ENCODE measurements around the gene TAPT1.
"Not testable (repeated sequence)": the region's sequence is repeated elsewhere in the genome, so short reads cannot be mapped to it uniquely, and the experiment has no call there.

- not testable (repeated sequence) for TF ChIP-seq ZNF121 (tag by site-specific recombination; IDR thresholded peaks at IDR 0.05); ZNF426 (tag by site-specific recombination; IDR thresholded peaks at IDR 0.05); ZNF626 (tag by site-specific recombination; IDR thresholded peaks at IDR 0.05); ZBTB21 (tag by site-specific recombination; IDR thresholded peaks at IDR 0.05); REST (tag by site-specific recombination; IDR thresholded peaks at IDR 0.05); ZNF580 (tag by site-specific recombination; IDR thresholded peaks at IDR 0.05); ZNF140 (tag by site-specific recombination; IDR thresholded peaks at IDR 0.05); ATF2 (tag by site-specific recombination; IDR thresholded peaks at IDR 0.05; ENCODE audit: low read depth); HOXD13 (CRISPR knock-in tag; IDR thresholded peaks at IDR 0.05; ENCODE audit: borderline replicate concordance)
- TF ChIP-seq, protein P1, sequence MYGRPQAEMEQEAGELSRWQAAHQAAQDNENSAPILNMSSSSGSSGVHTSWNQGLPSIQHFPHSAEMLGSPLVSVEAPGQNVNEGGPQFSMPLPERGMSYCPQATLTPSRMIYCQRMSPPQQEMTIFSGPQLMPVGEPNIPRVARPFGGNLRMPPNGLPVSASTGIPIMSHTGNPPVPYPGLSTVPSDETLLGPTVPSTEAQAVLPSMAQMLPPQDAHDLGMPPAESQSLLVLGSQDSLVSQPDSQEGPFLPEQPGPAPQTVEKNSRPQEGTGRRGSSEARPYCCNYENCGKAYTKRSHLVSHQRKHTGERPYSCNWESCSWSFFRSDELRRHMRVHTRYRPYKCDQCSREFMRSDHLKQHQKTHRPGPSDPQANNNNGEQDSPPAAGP (tag by site-specific recombination; IDR thresholded peaks at IDR 0.05) = not testable (repeated sequence)
- TF ChIP-seq, protein P2, sequence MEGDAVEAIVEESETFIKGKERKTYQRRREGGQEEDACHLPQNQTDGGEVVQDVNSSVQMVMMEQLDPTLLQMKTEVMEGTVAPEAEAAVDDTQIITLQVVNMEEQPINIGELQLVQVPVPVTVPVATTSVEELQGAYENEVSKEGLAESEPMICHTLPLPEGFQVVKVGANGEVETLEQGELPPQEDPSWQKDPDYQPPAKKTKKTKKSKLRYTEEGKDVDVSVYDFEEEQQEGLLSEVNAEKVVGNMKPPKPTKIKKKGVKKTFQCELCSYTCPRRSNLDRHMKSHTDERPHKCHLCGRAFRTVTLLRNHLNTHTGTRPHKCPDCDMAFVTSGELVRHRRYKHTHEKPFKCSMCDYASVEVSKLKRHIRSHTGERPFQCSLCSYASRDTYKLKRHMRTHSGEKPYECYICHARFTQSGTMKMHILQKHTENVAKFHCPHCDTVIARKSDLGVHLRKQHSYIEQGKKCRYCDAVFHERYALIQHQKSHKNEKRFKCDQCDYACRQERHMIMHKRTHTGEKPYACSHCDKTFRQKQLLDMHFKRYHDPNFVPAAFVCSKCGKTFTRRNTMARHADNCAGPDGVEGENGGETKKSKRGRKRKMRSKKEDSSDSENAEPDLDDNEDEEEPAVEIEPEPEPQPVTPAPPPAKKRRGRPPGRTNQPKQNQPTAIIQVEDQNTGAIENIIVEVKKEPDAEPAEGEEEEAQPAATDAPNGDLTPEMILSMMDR (tag by site-specific recombination; IDR thresholded peaks at IDR 0.05) = not testable (repeated sequence)
- TF ChIP-seq, protein P3, sequence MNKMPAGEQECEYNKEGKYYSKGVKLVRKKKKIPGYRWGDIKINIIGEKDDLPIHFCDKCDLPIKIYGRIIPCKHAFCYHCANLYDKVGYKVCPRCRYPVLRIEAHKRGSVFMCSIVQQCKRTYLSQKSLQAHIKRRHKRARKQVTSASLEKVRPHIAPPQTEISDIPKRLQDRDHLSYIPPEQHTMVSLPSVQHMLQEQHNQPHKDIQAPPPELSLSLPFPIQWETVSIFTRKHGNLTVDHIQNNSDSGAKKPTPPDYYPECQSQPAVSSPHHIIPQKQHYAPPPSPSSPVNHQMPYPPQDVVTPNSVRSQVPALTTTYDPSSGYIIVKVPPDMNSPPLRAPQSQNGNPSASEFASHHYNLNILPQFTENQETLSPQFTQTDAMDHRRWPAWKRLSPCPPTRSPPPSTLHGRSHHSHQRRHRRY (tag by site-specific recombination; IDR thresholded peaks at IDR 0.05) = not testable (repeated sequence)
Measured at GRCh38 chr4:16269742-16270453, 43.6 kb upstream of the TAPT1 start.

Data from HEK293 (cell line).